Panc1 (cell line): ENCODE data around the gene MICAL2. TPM values are rescaled to one million over a fixed set of nuclear protein-coding genes. Genes with fewer than 3 reads are reported as not detected.

Experiments
- ATAC-seq: fragments of 200-7000 bp; cut with Tn5 transposase; 2 replicates; pipeline ENCODE4 v1.9.1; 2020; ENCODE audit warnings: mild to moderate bottlenecking, moderate library complexity
- BruUV-seq: library from RNA; stranded (reverse); fragments of 400-500 nt; replicated peaks from 2 replicates; lab custom pipeline; 2021; lab: Mats Ljungman, UMichigan
- CTCF ChIA-PET: fragments of 300-600 bp; sonication (Branson Sonifier 250); formaldehyde crosslinking; loops from one replicate; lab custom pipeline; 2022; ENCODE audit warnings: antibody characterized with exemption; lab: Charles Lee
- POLR2A ChIA-PET: fragments of 300-600 bp; sonication (Branson Sonifier 250); formaldehyde crosslinking; loops from one replicate; lab custom pipeline; 2022; ENCODE audit warnings: antibody characterized with exemption; lab: Charles Lee
- DNase-seq: peaks from one replicate; pipeline ENCODE4 v3.0.0-alpha.2; 2010; ENCODE audit warnings: low read depth, low spot score
- H3K27ac ChIP-seq: 2 replicates; pipeline ENCODE4 v1.5.1; 2011; ENCODE audit warnings: mild to moderate bottlenecking, low read length, inconsistent platforms
- H3K27me3 ChIP-seq: fragments of 200-500 bp; sonication (Bioruptor generic); 2 replicates; pipeline ENCODE4 v1.6.0; 2014; ENCODE audit warnings: low read length, inconsistent platforms; ENCODE audit not compliant: control insufficient read depth, insufficient read depth
- H3K36me3 ChIP-seq: fragments of 200-500 bp; sonication (Bioruptor generic); 2 replicates; pipeline ENCODE4 v1.5.1; 2014; ENCODE audit warnings: inconsistent platforms, mild to moderate bottlenecking, low read length, moderate library complexity; ENCODE audit not compliant: control insufficient read depth, insufficient read depth
- H3K4me1 ChIP-seq: 2 replicates; pipeline ENCODE4 v1.5.1; 2011; ENCODE audit warnings: inconsistent platforms, mild to moderate bottlenecking, low read length, moderate library complexity; ENCODE audit not compliant: control insufficient read depth, insufficient read depth
- H3K4me3 ChIP-seq, 2 experiments: 2 replicates each; pipeline ENCODE4 v1.5.1; 2011 to 2012; ENCODE audit warnings: low read depth in 2 of 2, low read length in 2 of 2, mild to moderate bottlenecking in 2 of 2, inconsistent platforms in 1 of 2, moderate library complexity in 1 of 2
- H3K9me3 ChIP-seq: fragments of 200-500 bp; sonication (Bioruptor generic); 2 replicates; pipeline ENCODE4 v1.5.1; 2014; ENCODE audit warnings: low read depth, mild to moderate bottlenecking, inconsistent platforms, low read length, moderate library complexity; ENCODE audit not compliant: control insufficient read depth, insufficient read depth
- POLR2AphosphoS5 ChIP-seq: IDR thresholded peaks from 2 replicates; pipeline ENCODE4 v1.6.1; 2012; ENCODE audit warnings: mild to moderate bottlenecking, low read depth, low read length, moderate library complexity
- REST ChIP-seq, 2 experiments: IDR thresholded peaks; 2 replicates each; pipeline ENCODE4 v1.6.1; 2011 to 2012; ENCODE audit warnings: low read depth in 2 of 2, control low read depth in 1 of 2, low read length in 1 of 2, mild to moderate bottlenecking in 1 of 2, moderate library complexity in 1 of 2; ENCODE audit not compliant: insufficient read depth in 1 of 2
- SIN3A ChIP-seq: IDR thresholded peaks from 2 replicates; pipeline ENCODE4 v1.6.1; 2012; ENCODE audit warnings: low read depth, mild to moderate bottlenecking, low read length, moderate library complexity, borderline replicate concordance; ENCODE audit not compliant: insufficient read depth
- TCF7L2 ChIP-seq: IDR thresholded peaks from 2 replicates; pipeline ENCODE4 v1.6.1; 2011; ENCODE audit warnings: mild to moderate bottlenecking, low read depth, low read length, inconsistent platforms
- in situ Hi-C: cut with HindIII; loops from 2 replicates; pipeline ENCODE4 v1.10.0; 2016; ENCODE audit warnings: low sequenced_read_pairs, low pct_unique_long_range_greater_than_20kb
- intact Hi-C: fragments of 100-400 bp; cut with micrococcal nuclease; formaldehyde crosslinking; loops from one replicate; pipeline ENCODE4 v1.10.0; 2022; ENCODE audit not compliant: unreplicated experiment
- total RNA-seq: library from RNA; stranded (reverse); gene quantifications from one replicate; pipeline ENCODE4 v1.2.1, GENCODE V29; 2021; ENCODE audit not compliant: unreplicated experiment
- TF ChIP-seq, protein P1 (sequence below): fragments of 450-650 bp; IDR thresholded peaks from 2 replicates; pipeline ENCODE4 v1.5.1; 2017; ENCODE audit warnings: mild to moderate bottlenecking

The MICAL2 gene
- total RNA-seq, 1 experiment from 2014 or later: 199 TPM

DNA sequence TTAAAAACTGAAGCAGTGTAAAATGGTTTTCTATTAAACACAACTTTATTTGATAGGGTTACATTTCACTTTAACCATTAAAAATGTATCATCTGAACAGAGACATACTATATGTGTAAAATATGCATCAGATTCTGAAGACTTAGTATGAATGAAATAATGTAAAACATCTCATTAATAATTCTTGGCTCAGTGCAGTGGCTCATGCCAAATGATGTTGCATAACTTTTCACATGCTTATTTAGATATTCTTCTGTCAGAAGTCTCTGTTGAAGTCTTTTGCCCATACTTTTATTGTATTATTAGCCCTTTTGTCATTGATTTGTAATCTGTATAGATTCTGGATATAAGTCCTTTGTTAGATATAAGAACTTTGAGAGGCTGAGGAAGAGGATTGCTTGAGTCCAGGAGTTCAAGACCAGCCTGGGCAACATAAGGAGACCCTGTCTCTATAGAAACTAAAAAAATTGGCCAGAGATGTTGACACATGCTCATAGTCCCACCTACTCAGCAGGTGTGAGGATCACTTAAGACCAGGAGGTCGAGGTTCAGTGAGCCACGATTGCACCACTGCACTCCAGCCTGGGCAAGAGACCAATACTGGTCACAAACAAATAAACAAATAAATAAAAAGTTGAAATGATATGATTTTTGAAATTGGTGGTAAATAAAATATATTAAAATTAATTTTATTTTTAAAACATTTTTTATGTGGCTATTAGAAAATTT lies 193.2 kb downstream of the MICAL2 start:
- Histone ChIP-seq H3K4me1 (no peaks in the 10 kb centered on the region), H3K27ac (no peak overlapping the region), H3K27me3 (no peaks in the 10 kb centered on the region), H3K36me3 (no peaks in the 10 kb centered on the region), H3K9me3 (peaks cover 6% of the 10 kb centered on the region; the same call in 1 of the 2 replicates), H3K4me3 (no peak overlapping the region)
- DNase-seq (no peak), ATAC-seq (no peak)
- no TSS peak for BruUV-seq
- TF ChIP-seq POLR2AphosphoS5 (no peak), TCF7L2 (no peak), SIN3A (no peak), REST (IDR thresholded peaks at IDR 0.05; ENCODE audit: insufficient read depth in 1 of 2, low read depth in 2 of 2, low read length in 1 of 2) (no peak)
- TF ChIP-seq, protein P1, sequence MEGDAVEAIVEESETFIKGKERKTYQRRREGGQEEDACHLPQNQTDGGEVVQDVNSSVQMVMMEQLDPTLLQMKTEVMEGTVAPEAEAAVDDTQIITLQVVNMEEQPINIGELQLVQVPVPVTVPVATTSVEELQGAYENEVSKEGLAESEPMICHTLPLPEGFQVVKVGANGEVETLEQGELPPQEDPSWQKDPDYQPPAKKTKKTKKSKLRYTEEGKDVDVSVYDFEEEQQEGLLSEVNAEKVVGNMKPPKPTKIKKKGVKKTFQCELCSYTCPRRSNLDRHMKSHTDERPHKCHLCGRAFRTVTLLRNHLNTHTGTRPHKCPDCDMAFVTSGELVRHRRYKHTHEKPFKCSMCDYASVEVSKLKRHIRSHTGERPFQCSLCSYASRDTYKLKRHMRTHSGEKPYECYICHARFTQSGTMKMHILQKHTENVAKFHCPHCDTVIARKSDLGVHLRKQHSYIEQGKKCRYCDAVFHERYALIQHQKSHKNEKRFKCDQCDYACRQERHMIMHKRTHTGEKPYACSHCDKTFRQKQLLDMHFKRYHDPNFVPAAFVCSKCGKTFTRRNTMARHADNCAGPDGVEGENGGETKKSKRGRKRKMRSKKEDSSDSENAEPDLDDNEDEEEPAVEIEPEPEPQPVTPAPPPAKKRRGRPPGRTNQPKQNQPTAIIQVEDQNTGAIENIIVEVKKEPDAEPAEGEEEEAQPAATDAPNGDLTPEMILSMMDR: no peak
- intact Hi-C loops (no loop called here), in situ Hi-C loops (no loop called here)
- POLR2A ChIA-PET: no interaction called here
- CTCF ChIA-PET: no interaction called here

- ATAC-seq: no peak
- H3K4me3 ChIP-seq: no peak overlapping the region
- TF ChIP-seq REST (IDR thresholded peaks at IDR 0.05; ENCODE audit: insufficient read depth in 1 of 2, low read depth in 2 of 2, low read length in 1 of 2) (no peak), POLR2AphosphoS5 (no peak), TCF7L2 (no peak), SIN3A (no peak)
- TF ChIP-seq, protein P1: no peak
- ChIA-PET POLR2A (no interaction called here), CTCF (no interaction called here)
- H3K27me3 ChIP-seq: no peaks in the 10 kb centered on the region
- intact Hi-C loops (no loop called here), in situ Hi-C loops (no loop called here)
- no peaks in the 10 kb centered on the region for H3K4me1 ChIP-seq
- no peaks in the 10 kb centered on the region for H3K9me3 ChIP-seq
- no peaks in the 10 kb centered on the region for H3K36me3 ChIP-seq
- no peak for DNase-seq
- H3K27ac ChIP-seq: no peak overlapping the region
- BruUV-seq: no TSS peak
These were observed 196.4 kb downstream of the MICAL2 start for GRCh38 chr11:12306830-12307229.
